PC-9 (cell line): ENCODE measurements around the gene TXNDC2. TPM values are rescaled to one million over a fixed set of nuclear protein-coding genes. Genes with fewer than 3 reads are reported as not detected.
"Not testable (repeated sequence)": the region's sequence is repeated elsewhere in the genome, so short reads cannot be mapped to it uniquely, and the experiment has no call there.

Experiments used
- BruUV-seq: library from RNA; stranded (reverse); fragments of 400-500 nt; replicated peaks from 2 replicates; lab custom pipeline; 2021; lab: Mats Ljungman, UMichigan
- CTCF ChIA-PET: fragments of 300-600 bp; sonication (Branson Sonifier 250); formaldehyde crosslinking; loops from one replicate; lab custom pipeline; 2022; ENCODE audit warnings: antibody characterized with exemption; lab: Charles Lee
- POLR2A ChIA-PET: fragments of 300-600 bp; sonication (Branson Sonifier 250); formaldehyde crosslinking; loops from one replicate; lab custom pipeline; 2022; ENCODE audit warnings: antibody characterized with exemption; ENCODE audit not compliant: unreplicated experiment; lab: Charles Lee
- DNase-seq, 2 experiments: peaks; one replicate each; pipeline versions ENCODE4 v3.0.0 to v3.0.0-alpha.2; 2015 to 2022; ENCODE audit warnings: mixed read lengths in 1 of 2
- H2AFZ ChIP-seq: fragments of 200-600 bp; sonication (generic); 2 replicates; pipeline ENCODE4 v1.8.1; 2017; ENCODE audit warnings: antibody characterized with exemption
- H3F3A ChIP-seq: fragments of 200-600 bp; sonication (generic); 2 replicates; pipeline ENCODE4 v1.8.1; 2017; ENCODE audit warnings: antibody characterized with exemption, mild to moderate bottlenecking, low read depth; ENCODE audit not compliant: insufficient read depth
- H3K27ac ChIP-seq: fragments of 200-600 bp; sonication (generic); 2 replicates; pipeline ENCODE4 v1.6.1; 2016; ENCODE audit warnings: mixed run types
- H3K27me3 ChIP-seq: fragments of 200-600 bp; sonication (generic); 2 replicates; pipeline ENCODE4 v1.6.1; 2016; ENCODE audit warnings: low read depth, mixed run types; ENCODE audit not compliant: insufficient read depth
- H3K36me3 ChIP-seq: fragments of 200-600 bp; sonication (generic); 2 replicates; pipeline ENCODE4 v1.6.1; 2016; ENCODE audit warnings: low read depth, mixed run types
- H3K4me1 ChIP-seq: fragments of 200-600 bp; sonication (generic); replicated peaks from 2 replicates; pipeline ENCODE4 v1.6.1; 2016; ENCODE audit warnings: mixed run types; ENCODE audit not compliant: insufficient read depth
- H3K4me2 ChIP-seq: fragments of 200-600 bp; sonication (generic); 2 replicates; pipeline ENCODE4 v1.6.1; 2017; ENCODE audit warnings: mixed run types
- H3K4me3 ChIP-seq: fragments of 200-600 bp; sonication (generic); 2 replicates; pipeline ENCODE4 v1.6.1; 2016; ENCODE audit warnings: mixed run types
- H3K79me2 ChIP-seq: fragments of 200-600 bp; sonication (generic); 2 replicates; pipeline ENCODE4 v1.6.1; 2017; ENCODE audit warnings: low read depth, mixed run types
- H3K9me2 ChIP-seq: fragments of 200-600 bp; sonication (generic); 2 replicates; pipeline ENCODE4 v1.8.1; 2017; ENCODE audit warnings: mild to moderate bottlenecking; ENCODE audit not compliant: insufficient read depth
- H3K9me3 ChIP-seq: fragments of 200-600 bp; sonication (generic); 2 replicates; pipeline ENCODE4 v1.8.1; 2016; ENCODE audit warnings: low read depth; ENCODE audit not compliant: insufficient read depth
- H4K20me1 ChIP-seq: fragments of 200-600 bp; sonication (generic); 2 replicates; pipeline ENCODE4 v1.8.1; 2017; ENCODE audit not compliant: insufficient read depth
- EZH2 ChIP-seq: fragments of 200-600 bp; sonication (generic); IDR thresholded peaks from 2 replicates; pipeline ENCODE4 v1.8.0; 2017; ENCODE audit warnings: antibody characterized with exemption, low read depth
- intact Hi-C: fragments of 100-400 bp; cut with micrococcal nuclease; formaldehyde crosslinking; loops from one replicate; pipeline ENCODE4 v1.10.0; 2022; ENCODE audit not compliant: unreplicated experiment
- total RNA-seq: library from RNA; stranded (reverse); gene quantifications from 2 replicates; pipeline ENCODE4 v1.2.3, GENCODE V29; 2021
- TF ChIP-seq, protein P1 (sequence below): fragments of 200-600 bp; sonication (generic); conservative IDR thresholded peaks from 2 replicates; pipeline ENCODE4 v1.6.1; 2017; ENCODE audit warnings: mixed run types, antibody characterized with exemption, mild to moderate bottlenecking, moderate library complexity

TXNDC2 gene
- total RNA-seq, 1 experiment from 2014 or later: 0.11 TPM

DNA sequence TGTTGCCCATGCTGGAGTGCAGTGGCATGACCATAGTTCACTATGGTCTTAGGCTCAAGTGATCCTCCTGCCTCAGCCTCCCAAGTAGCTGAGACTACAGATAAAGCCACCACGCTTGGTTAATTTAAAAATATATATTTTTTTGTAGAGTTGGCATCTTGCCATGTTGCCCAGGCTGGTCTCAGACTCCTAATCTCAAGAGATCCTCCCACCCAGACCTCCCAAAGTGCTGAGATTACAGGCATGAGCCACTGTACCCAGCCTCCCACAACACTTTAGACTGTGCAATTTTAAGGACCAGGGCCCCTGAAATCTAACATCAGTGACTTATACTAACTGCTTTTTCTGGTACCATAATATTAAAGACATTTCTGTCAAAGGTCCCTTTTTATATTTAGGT lies 5.2 kb downstream of the TXNDC2 start:
- H4K20me1 ChIP-seq: no peaks in the 10 kb centered on the region
- no peaks in the 10 kb centered on the region for H3K9me3 ChIP-seq
- no peak overlapping the region for H3K4me2 ChIP-seq
- no peak overlapping the region for H3K27ac ChIP-seq
- H2AFZ ChIP-seq: no peak overlapping the region
- H3K79me2 ChIP-seq: no peaks in the 10 kb centered on the region
- no peaks in the 10 kb centered on the region for H3K4me1 ChIP-seq
- DNase-seq: no peak
- no peak overlapping the region for H3K4me3 ChIP-seq
- ChIA-PET CTCF (no interaction called here), POLR2A (no interaction called here)
- H3F3A ChIP-seq: peaks cover 5% of the 10 kb centered on the region; the same call in 1 of the 2 replicates
- no peaks in the 10 kb centered on the region for H3K27me3 ChIP-seq
- no peaks in the 10 kb centered on the region for H3K36me3 ChIP-seq
- intact Hi-C loops: no loop called here
- no peak for TF ChIP-seq EZH2
- BruUV-seq: no TSS peak
- H3K9me2 ChIP-seq: no peaks in the 10 kb centered on the region

DNA sequence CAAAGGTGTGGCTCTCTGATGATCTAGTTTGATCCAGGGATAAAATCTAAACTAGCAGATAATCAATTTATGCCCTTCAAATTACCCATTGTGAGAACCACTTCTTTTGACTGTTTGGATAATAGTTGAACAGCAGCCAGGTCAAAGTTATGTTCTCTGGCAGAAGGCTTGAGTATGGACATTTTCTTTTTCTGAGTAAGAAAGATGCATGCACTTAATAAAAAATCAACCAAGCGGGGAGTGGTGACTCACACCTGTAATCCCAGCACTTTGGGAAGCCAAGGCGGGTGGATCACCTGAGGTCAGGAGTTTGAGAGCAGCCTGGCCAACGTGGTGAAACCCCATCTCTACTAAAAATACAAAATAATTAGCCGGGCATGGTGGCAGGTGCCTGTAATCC lies 5.7 kb downstream of the TXNDC2 start:
- DNase-seq, H3K79me2 ChIP-seq, H3F3A ChIP-seq, H3K4me1 ChIP-seq, CTCF ChIA-PET, H3K9me3 ChIP-seq, intact Hi-C loops, H4K20me1 ChIP-seq, BruUV-seq, H3K4me3 ChIP-seq, POLR2A ChIA-PET, H3K4me2 ChIP-seq, H3K36me3 ChIP-seq, H3K9me2 ChIP-seq, H3K27me3 ChIP-seq, H3K27ac ChIP-seq, H2AFZ ChIP-seq: not testable (repeated sequence)

DNA sequence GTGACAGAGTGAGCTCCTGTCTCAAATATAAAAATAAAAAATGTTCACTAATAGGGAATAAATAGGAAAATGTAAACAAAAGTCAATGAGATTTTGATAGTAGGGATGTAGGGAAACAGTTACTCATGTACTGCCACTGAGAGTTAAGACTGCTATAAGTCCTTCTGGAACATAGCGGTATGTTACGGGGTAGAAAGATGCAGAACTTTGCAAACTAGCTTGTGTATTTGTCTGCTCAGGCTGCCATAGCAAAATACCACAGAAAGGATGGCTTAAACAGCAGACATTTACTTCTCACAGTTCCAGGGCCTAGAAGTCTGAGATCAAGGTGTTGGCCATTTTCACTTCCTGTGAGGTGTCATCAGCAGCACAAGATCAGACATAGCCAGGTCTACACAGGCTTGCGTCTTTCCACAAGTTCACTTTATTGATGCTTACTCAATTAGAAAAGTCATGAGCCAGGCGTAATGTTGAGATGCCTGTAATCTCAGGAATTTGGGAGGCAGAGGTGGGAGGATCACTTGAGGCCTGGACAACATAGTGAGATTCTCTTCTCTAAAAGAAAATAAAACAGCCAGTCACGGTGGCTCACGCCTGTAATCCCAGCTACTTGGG lies 8.8 kb downstream of the TXNDC2 start:
- H3K36me3 ChIP-seq: no peaks in the 10 kb centered on the region
- H2AFZ ChIP-seq: no peak overlapping the region
- H3K9me2 ChIP-seq: no peaks in the 10 kb centered on the region
- H3K4me1 ChIP-seq: peaks cover 19% of the 10 kb centered on the region
- ChIA-PET POLR2A (no interaction called here), CTCF (no interaction called here)
- no peaks in the 10 kb centered on the region for H3K79me2 ChIP-seq
- H3K4me3 ChIP-seq: no peak overlapping the region
- no peak for TF ChIP-seq EZH2
- TF ChIP-seq, protein P1, sequence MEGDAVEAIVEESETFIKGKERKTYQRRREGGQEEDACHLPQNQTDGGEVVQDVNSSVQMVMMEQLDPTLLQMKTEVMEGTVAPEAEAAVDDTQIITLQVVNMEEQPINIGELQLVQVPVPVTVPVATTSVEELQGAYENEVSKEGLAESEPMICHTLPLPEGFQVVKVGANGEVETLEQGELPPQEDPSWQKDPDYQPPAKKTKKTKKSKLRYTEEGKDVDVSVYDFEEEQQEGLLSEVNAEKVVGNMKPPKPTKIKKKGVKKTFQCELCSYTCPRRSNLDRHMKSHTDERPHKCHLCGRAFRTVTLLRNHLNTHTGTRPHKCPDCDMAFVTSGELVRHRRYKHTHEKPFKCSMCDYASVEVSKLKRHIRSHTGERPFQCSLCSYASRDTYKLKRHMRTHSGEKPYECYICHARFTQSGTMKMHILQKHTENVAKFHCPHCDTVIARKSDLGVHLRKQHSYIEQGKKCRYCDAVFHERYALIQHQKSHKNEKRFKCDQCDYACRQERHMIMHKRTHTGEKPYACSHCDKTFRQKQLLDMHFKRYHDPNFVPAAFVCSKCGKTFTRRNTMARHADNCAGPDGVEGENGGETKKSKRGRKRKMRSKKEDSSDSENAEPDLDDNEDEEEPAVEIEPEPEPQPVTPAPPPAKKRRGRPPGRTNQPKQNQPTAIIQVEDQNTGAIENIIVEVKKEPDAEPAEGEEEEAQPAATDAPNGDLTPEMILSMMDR: no peak
- H3K9me3 ChIP-seq: no peaks in the 10 kb centered on the region
- no TSS peak for BruUV-seq
- H3F3A ChIP-seq: peaks cover 17% of the 10 kb centered on the region
- no peaks in the 10 kb centered on the region for H3K27me3 ChIP-seq
- H4K20me1 ChIP-seq: no peaks in the 10 kb centered on the region
- no peak overlapping the region for H3K27ac ChIP-seq
- no peak for DNase-seq
- H3K4me2 ChIP-seq: no peak overlapping the region
- intact Hi-C loops: loop anchor here (5.0 kb wide), 1 partner anchor 152 kb away; no protein-coding TSS in a partner anchor

DNA sequence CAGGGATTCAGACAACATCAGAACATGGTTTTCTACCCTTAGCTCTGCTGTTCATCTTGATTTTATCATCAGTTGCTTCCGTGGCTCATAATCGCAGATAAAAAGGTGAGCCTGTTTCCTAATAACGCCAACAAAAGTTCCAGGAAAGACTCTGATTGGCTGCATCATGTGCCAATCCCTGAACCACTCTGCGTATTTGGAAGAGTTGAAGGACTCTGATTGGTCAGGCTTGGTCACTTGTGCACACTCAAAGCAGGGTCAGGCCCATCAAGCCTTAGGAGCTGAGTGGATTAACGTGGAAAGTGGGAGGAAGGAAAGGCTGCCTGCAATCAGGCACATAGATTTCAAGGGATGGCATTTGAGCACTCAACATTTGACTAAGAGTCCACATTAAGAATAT lies 11.4 kb downstream of the TXNDC2 start:
- no peak overlapping the region for H3K4me2 ChIP-seq
- intact Hi-C loops: loop anchor here (5.0 kb wide), 1 partner anchor 155 kb away; no protein-coding TSS in a partner anchor
- no peak for TF ChIP-seq EZH2
- TF ChIP-seq, protein P1: no peak
- no peak for DNase-seq
- ChIA-PET CTCF (no interaction called here), POLR2A (no interaction called here)
- no peaks in the 10 kb centered on the region for H3K9me2 ChIP-seq
- no peaks in the 10 kb centered on the region for H3K27me3 ChIP-seq
- peaks cover 25% of the 10 kb centered on the region for H3K4me1 ChIP-seq
- no peaks in the 10 kb centered on the region for H3K79me2 ChIP-seq
- H3K27ac ChIP-seq: no peak overlapping the region
- H3F3A ChIP-seq: peaks cover 19% of the 10 kb centered on the region
- H3K36me3 ChIP-seq: no peaks in the 10 kb centered on the region
- H3K4me3 ChIP-seq: no peak overlapping the region
- H3K9me3 ChIP-seq: no peaks in the 10 kb centered on the region
- H2AFZ ChIP-seq: no peak overlapping the region
- no TSS peak for BruUV-seq
- H4K20me1 ChIP-seq: no peaks in the 10 kb centered on the region

DNA sequence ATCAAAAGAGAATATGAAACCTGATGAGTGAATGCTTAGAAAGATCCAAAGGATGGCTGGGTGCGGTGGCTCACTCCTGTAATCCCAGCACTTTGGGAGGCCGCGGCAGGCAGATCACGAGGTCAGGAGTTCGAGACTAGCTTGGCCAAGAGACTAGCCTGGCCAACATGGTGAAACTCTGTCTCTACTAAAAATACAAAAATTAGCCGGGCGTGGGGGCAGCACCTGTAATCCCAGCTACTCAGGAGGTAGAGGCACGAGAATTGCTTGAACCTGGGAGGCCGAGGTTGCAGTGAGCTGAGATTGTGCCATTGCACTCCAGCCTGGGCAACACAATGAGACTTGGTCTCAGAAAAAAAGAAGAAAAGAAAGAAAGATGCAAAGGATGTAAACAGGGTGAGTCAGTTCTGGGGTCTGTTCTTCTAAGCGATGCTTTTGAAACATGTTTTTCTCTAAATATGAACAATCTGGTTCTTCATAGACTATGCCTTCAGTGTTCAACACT lies 12.1 kb downstream of the TXNDC2 start:
- H3K9me2 ChIP-seq, H3K27me3 ChIP-seq, BruUV-seq, CTCF ChIA-PET, H3K4me3 ChIP-seq, H3K27ac ChIP-seq, H3K79me2 ChIP-seq, H3K36me3 ChIP-seq, H3K9me3 ChIP-seq, DNase-seq, H4K20me1 ChIP-seq, H2AFZ ChIP-seq: not testable (repeated sequence)
- H3K4me1 ChIP-seq: peaks cover 25% of the 10 kb centered on the region
- H3K4me2 ChIP-seq: peak overlapping the region; percentile 63; the same call in 1 of the 2 replicates
- H3F3A ChIP-seq: peaks cover 15% of the 10 kb centered on the region
- intact Hi-C loops: loop anchor here (5.0 kb wide), 1 partner anchor 156 kb away; no protein-coding TSS in a partner anchor
- POLR2A ChIA-PET: interaction anchor here (0.6 to 1.7 kb wide), 3 partner anchors 21 to 1656 kb away, joined by 3 to 33 read pairs (median 4); no protein-coding TSS in a partner anchor
